GM12873 (cell line): ENCODE measurements around the gene RGMA.

Experiments used
- CTCF ChIP-seq: IDR thresholded peaks from 2 replicates; pipeline ENCODE4 v1.5.1; 2012; ENCODE audit warnings: low read depth, mild to moderate bottlenecking, moderate library complexity, low read length, control low read depth; ENCODE audit not compliant: insufficient read depth; ENCODE audit errors: missing control alignments

Gene RGMA

GRCh38 chr15:93111451-93111850, 22.4 kb upstream of the RGMA start:
- TF ChIP-seq CTCF, result no peak

- no peak for TF ChIP-seq CTCF
Observed at GRCh38 chr15:93110502-93111040, 21.6 kb upstream of the RGMA start.

- TF ChIP-seq CTCF, result no peak
Observed at GRCh38 chr15:93109336-93110102, 20.5 kb upstream of the RGMA start.

- TF ChIP-seq CTCF, result no peak
Observed at GRCh38 chr15:93107646-93108045, 18.6 kb upstream of the RGMA start.

- no peak for TF ChIP-seq CTCF
Observed at GRCh38 chr15:93105485-93105884, 16.5 kb upstream of the RGMA start.

- no peak for TF ChIP-seq CTCF
Observed at GRCh38 chr15:93103823-93104222, 14.8 kb upstream of the RGMA start.

- no peak for TF ChIP-seq CTCF
Observed at GRCh38 chr15:93102211-93102610, 13.2 kb upstream of the RGMA start.
